Common myeloid progenitor, CD34-positive (primary cell): Measurements from ENCODE around the gene NCEH1.

ENCODE experiments used
- CTCF ChIA-PET: fragments of 350-600 bp; sonication (Branson Sonifier 250); formaldehyde crosslinking; loops from one replicate; lab custom pipeline; 2021; ENCODE audit warnings: antibody characterized with exemption; lab: Charles Lee
- POLR2A ChIA-PET: fragments of 350-600 bp; sonication (Branson Sonifier 250); formaldehyde crosslinking; loops from one replicate; lab custom pipeline; 2021; ENCODE audit warnings: antibody characterized with exemption; lab: Charles Lee
- DNase-seq, 3 donors: peaks; one replicate each; pipeline versions ENCODE4 v3.0.0 to v3.0.0-alpha.2; 2013
- H3K27ac ChIP-seq, 2 experiments: 1 replicate in 1 of 2; 2 replicates in 1 of 2; pipeline ENCODE4 v1.7.0; 2013; ENCODE audit warnings: inconsistent platforms in 2 of 2, low read length in 2 of 2, mild to moderate bottlenecking in 2 of 2, low read depth in 1 of 2, moderate library complexity in 1 of 2; ENCODE audit not compliant: severe bottlenecking in 2 of 2, insufficient read depth in 1 of 2, poor library complexity in 1 of 2
- H3K27me3 ChIP-seq, 5 experiments: replicated peaks in 2 of 5; 1 replicate in 3 of 5; 2 replicates in 2 of 5; pipeline versions ENCODE4 v1.6.1 to v1.7.0; 2013; ENCODE audit warnings: low read length in 4 of 5, mild to moderate bottlenecking in 2 of 5, moderate library complexity in 2 of 5, inconsistent platforms in 1 of 5; ENCODE audit not compliant: insufficient read depth in 5 of 5, control insufficient read depth in 4 of 5
- H3K36me3 ChIP-seq, 4 experiments: 1 replicate in 2 of 4; 2 replicates in 2 of 4; pipeline versions ENCODE4 v1.6.1 to v1.7.0; 2013; ENCODE audit warnings: low read length in 3 of 4, control low read depth in 1 of 4, mild to moderate bottlenecking in 1 of 4; ENCODE audit not compliant: control insufficient read depth in 4 of 4, insufficient read depth in 4 of 4
- H3K4me1 ChIP-seq, 4 experiments: 1 replicate in 3 of 4; 2 replicates in 1 of 4; pipeline versions ENCODE4 v1.6.1 to v1.7.1; 2013; ENCODE audit warnings: low read length in 3 of 4, mild to moderate bottlenecking in 3 of 4, control low read depth in 1 of 4, inconsistent platforms in 1 of 4, moderate library complexity in 1 of 4; ENCODE audit not compliant: control insufficient read depth in 4 of 4, insufficient read depth in 4 of 4; ENCODE audit errors: control extremely low read depth in 1 of 4
- H3K4me3 ChIP-seq, 7 experiments: 1 replicate in 4 of 7; 2 replicates in 3 of 7; pipeline versions ENCODE4 v1.5.1 to v1.7.0; 2013; ENCODE audit warnings: mild to moderate bottlenecking in 7 of 7, low read length in 6 of 7, moderate library complexity in 6 of 7, inconsistent platforms in 2 of 7, low read depth in 2 of 7, control low read depth in 1 of 7; ENCODE audit not compliant: insufficient read depth in 4 of 7, control insufficient read depth in 1 of 7; ENCODE audit errors: extremely low read depth in 1 of 7
- H3K9me3 ChIP-seq, 5 experiments: 1 replicate in 4 of 5; 2 replicates in 1 of 5; pipeline versions ENCODE4 v1.6.1 to v1.7.1; 2013; ENCODE audit warnings: low read length in 4 of 5, mild to moderate bottlenecking in 2 of 5, inconsistent platforms in 1 of 5, low read depth in 1 of 5, moderate library complexity in 1 of 5; ENCODE audit not compliant: control insufficient read depth in 4 of 5, insufficient read depth in 2 of 5; ENCODE audit errors: control extremely low read depth in 1 of 5
- WGBS: methylation state at CpG from one replicate; pipeline ENCODE4 v1.1.5; 2013; ENCODE audit not compliant: insufficient coverage; 5-methylcytosine and 5-hydroxymethylcytosine counted together

NCEH1 gene

GRCh38 chr3:172614340-172615274 lies 96.3 kb downstream of the NCEH1 start:
- Histone ChIP-seq H3K36me3 (no peaks in the 10 kb centered on the region), H3K4me1 (peaks cover 0 to 7% (median 4%) of the 10 kb centered on the region in 4 experiments), H3K4me3 (no peak overlapping the region), H3K27me3 (no peaks in the 10 kb centered on the region), H3K9me3 (peaks cover 0 to 20% (median 14%) of the 10 kb centered on the region in 5 experiments), H3K27ac (no peak overlapping the region)
- POLR2A ChIA-PET: no interaction called here
- no peak for DNase-seq
- 94% methylated on average over 7 of the region's 7 CpGs for WGBS
- CTCF ChIA-PET: interaction anchor here (2.9 to 3.9 kb wide), 2 partner anchors 9 to 18 kb away, joined by 12 to 23 read pairs; no protein-coding TSS in a partner anchor

DNA sequence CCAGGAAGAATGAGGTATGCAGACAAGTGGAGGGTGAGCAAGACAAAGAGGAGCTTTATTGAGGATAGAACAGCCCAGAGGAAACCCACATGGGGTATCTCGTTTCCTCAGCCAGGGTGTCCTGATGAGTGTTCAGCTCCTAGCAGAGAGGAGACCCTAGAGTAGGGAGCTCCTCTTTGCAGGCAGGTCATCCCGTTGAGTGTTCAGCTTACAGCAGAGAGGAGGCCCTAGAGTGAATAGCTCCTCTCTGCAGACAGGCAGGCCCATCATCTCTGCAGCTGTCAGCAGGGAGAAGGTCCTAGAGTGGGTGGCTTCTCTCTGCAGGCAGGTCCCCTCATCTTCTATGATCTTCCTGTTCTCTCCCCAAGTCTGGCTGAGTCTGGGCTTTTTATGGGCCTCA lies 97.0 kb downstream of the NCEH1 start:
- Histone ChIP-seq H3K27ac (no peak overlapping the region), H3K4me3 (no peak overlapping the region), H3K4me1 (peaks cover 0 to 7% (median 4%) of the 10 kb centered on the region in 4 experiments), H3K9me3 (peaks cover 0 to 20% (median 14%) of the 10 kb centered on the region in 5 experiments), H3K27me3 (no peaks in the 10 kb centered on the region), H3K36me3 (no peaks in the 10 kb centered on the region)
- CTCF ChIA-PET: interaction anchor here (1.4 to 3.9 kb wide), 3 partner anchors 10 to 17 kb away, joined by 4 to 23 read pairs (median 12); no protein-coding TSS in a partner anchor
- no peak for DNase-seq
- POLR2A ChIA-PET: no interaction called here
- WGBS: 100% methylated on average over 2 of the region's 2 CpGs

- no peak for DNase-seq
- ChIA-PET POLR2A (no interaction called here), CTCF (interaction anchor here (1.4 to 3.9 kb wide), 3 partner anchors 10 to 17 kb away, joined by 4 to 23 read pairs (median 12); no protein-coding TSS in a partner anchor)
- Histone ChIP-seq H3K4me1 (peaks cover 0 to 7% (median 4%) of the 10 kb centered on the region in 4 experiments), H3K27me3 (no peaks in the 10 kb centered on the region), H3K36me3 (no peaks in the 10 kb centered on the region), H3K4me3 (no peak overlapping the region), H3K9me3 (peaks cover 0 to 20% (median 14%) of the 10 kb centered on the region in 5 experiments), H3K27ac (no peak overlapping the region)
- WGBS: 97% methylated on average over 6 of the region's 6 CpGs
Observed at GRCh38 chr3:172612871-172613678, 97.8 kb downstream of the NCEH1 start.

GRCh38 chr3:172609750-172610149 lies 101.1 kb downstream of the NCEH1 start:
- Histone ChIP-seq H3K4me1 (peaks cover 0 to 4% (median 0%) of the 10 kb centered on the region in 4 experiments), H3K27ac (no peak overlapping the region), H3K27me3 (no peaks in the 10 kb centered on the region), H3K9me3 (peaks cover 0 to 20% (median 14%) of the 10 kb centered on the region in 5 experiments), H3K4me3 (no peak overlapping the region), H3K36me3 (no peaks in the 10 kb centered on the region)
- DNase-seq: no peak
- POLR2A ChIA-PET: no interaction called here
- CTCF ChIA-PET: interaction anchor here (0.8 to 2.5 kb wide), 3 partner anchors 10 to 120 kb away, joined by 3 to 23 read pairs (median 4); no protein-coding TSS in a partner anchor
- WGBS: 83% methylated on average over 4 of the region's 6 CpGs

- no peaks in the 10 kb centered on the region for H3K36me3 ChIP-seq
- WGBS: no CpG with 5 or more reads among the region's 2 CpGs
- ChIA-PET POLR2A (no interaction called here), CTCF (interaction anchor here (1.0 to 2.5 kb wide), 7 partner anchors 8 to 269 kb away, joined by 3 to 23 read pairs (median 3); no protein-coding TSS in a partner anchor)
- DNase-seq: no peak
- no peak overlapping the region for H3K4me3 ChIP-seq
- H3K27me3 ChIP-seq: no peaks in the 10 kb centered on the region
- H3K4me1 ChIP-seq: peaks cover 0 to 4% (median 0%) of the 10 kb centered on the region in 4 experiments
- H3K9me3 ChIP-seq: peaks cover 0 to 12% (median 6%) of the 10 kb centered on the region in 5 experiments
- H3K27ac ChIP-seq: no peak overlapping the region
Observed at GRCh38 chr3:172608575-172608974, 102.3 kb downstream of the NCEH1 start.

DNA sequence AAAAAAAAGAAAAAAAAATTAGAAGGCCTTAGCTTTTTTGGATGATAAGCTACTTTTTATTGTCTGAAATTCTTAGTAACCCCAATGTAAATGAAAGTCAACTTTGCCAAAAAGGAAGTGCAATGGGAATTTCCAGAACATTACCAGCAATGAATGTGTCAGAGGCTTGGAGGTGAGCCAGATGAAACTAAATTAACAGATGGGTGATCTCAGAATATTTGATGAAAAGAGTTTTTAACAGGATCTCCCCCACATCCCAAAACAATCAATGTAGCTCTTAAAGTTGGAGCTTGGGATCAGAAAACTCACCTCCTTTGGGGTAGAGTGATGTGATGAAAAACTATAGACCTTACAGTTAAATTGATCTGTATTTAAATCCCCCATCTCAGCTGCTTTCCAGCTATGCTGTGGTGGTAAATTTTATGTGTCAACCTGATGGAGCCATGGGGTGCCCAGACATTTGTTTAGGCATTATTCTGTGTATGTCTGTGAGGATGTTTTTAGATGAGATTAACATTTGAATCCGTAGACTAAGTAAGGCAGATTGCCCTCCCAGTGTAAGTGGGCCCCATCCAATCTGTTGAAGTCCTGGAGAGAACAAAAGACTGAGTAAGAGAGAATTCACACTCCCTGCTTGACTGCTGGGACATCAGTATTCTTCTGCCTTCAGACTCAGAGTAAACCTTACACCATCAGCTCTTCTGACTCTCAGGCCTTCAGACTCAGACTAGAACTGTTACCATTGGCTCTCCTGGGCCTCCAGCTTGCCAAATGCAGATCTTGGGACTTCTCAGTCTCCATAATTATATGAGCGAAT lies 103.4 kb downstream of the NCEH1 start:
- Histone ChIP-seq H3K36me3 (no peaks in the 10 kb centered on the region), H3K27ac (no peak overlapping the region), H3K4me1 (peaks cover 0 to 4% (median 0%) of the 10 kb centered on the region in 4 experiments), H3K4me3 (no peak overlapping the region), H3K9me3 (peaks cover 0 to 6% (median 3%) of the 10 kb centered on the region in 5 experiments), H3K27me3 (no peaks in the 10 kb centered on the region)
- 100% methylated on average over 1 of the region's 2 CpGs for WGBS
- ChIA-PET POLR2A (no interaction called here), CTCF (interaction anchor here (1.0 to 2.5 kb wide), 5 partner anchors 12 to 149 kb away, joined by 3 to 23 read pairs (median 4); no protein-coding TSS in a partner anchor)
- peak; percentile 60 to 90 (median 86) for DNase-seq
